Body of pancreas (tissue), 4 donors: Measurements from ENCODE around the gene TUBB2B.
A peak's percentile ranks its signal among the peaks of the same experiment; 100 is the strongest.

Experiments used
- POLR2A ChIP-seq, 3 donors: fragments of 450-650 bp; IDR thresholded peaks; one replicate each; pipeline ENCODE4 v1.6.1; 2016; ENCODE audit warnings: antibody characterized with exemption in 3 of 3, mild to moderate bottlenecking in 2 of 3
- TF ChIP-seq, protein P1 (sequence below), 7 experiments: fragments of 450-650 bp in 4 of 7; fragments of 200-600 bp in 3 of 7; sonication (generic) in 3 of 7; IDR thresholded peaks; one replicate each; pipeline ENCODE4 v1.5.1; 2016 to 2019; ENCODE audit warnings: antibody characterized with exemption in 7 of 7

DNA sequence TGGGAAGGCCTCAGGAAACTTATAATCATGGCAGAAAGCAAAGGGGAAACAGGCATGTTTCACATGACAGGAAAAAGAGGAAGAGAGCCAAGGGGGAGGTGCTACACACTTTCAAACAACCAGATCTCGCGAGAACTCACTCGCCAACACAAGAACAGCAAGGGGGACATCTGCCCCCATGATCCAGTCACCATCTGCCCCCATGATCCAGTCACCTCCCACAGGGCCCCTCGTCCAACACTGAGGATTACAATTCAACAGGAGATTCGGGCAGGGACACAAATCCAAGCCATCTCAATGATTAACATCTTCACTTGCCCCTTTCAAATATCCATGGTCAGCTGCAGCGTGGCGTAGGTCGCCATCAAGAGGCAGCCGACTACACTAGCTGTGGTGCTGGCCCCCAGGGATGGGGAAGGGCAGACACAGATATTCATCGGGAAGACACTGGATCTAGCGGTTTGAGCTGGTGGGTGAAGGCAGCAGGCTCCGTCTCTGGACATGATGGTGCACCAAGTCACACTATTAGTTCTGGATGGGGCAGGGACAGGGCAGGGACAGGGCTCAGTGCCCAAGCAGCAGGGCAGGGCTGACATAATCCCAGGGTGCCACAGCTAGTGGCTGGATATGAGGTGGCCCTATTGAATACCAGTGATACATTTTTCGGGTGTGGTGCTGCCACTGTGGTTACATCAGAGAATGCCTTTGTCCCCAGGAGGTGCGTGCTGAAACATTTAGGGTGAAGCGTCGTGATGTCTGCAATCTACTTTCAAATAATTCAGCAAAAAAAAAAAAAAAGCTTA is 31.6 kb downstream of the TUBB2B start:
- TF ChIP-seq, protein P1, sequence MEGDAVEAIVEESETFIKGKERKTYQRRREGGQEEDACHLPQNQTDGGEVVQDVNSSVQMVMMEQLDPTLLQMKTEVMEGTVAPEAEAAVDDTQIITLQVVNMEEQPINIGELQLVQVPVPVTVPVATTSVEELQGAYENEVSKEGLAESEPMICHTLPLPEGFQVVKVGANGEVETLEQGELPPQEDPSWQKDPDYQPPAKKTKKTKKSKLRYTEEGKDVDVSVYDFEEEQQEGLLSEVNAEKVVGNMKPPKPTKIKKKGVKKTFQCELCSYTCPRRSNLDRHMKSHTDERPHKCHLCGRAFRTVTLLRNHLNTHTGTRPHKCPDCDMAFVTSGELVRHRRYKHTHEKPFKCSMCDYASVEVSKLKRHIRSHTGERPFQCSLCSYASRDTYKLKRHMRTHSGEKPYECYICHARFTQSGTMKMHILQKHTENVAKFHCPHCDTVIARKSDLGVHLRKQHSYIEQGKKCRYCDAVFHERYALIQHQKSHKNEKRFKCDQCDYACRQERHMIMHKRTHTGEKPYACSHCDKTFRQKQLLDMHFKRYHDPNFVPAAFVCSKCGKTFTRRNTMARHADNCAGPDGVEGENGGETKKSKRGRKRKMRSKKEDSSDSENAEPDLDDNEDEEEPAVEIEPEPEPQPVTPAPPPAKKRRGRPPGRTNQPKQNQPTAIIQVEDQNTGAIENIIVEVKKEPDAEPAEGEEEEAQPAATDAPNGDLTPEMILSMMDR (IDR thresholded peaks at IDR 0.05) = peak in 3 of 7 experiments; percentile 19 to 31 (median 28)
- TF ChIP-seq POLR2A (IDR thresholded peaks at IDR 0.05) = no peak
